Thyroid gland (tissue), 4 donors: ENCODE data around the gene CAPZB. TPM values are rescaled to one million over a fixed set of nuclear protein-coding genes. Genes with fewer than 3 reads are reported as not detected.

Source experiments
- DNase-seq, 2 donors: peaks; one replicate each; pipeline ENCODE4 v3.0.0-alpha.2; 2019
- H3K27ac ChIP-seq, 3 donors: fragments of 200-600 bp; sonication (generic); 1 replicate in 2 of 3; 2 replicates in 1 of 3; pipeline ENCODE4 v1.5.1; 2016 to 2019; ENCODE audit warnings: mild to moderate bottlenecking in 1 of 3, moderate library complexity in 1 of 3
- H3K27me3 ChIP-seq: fragments of 200-600 bp; sonication (generic); one replicate; pipeline ENCODE4 v1.5.1; 2019
- H3K36me3 ChIP-seq, 2 donors: fragments of 200-600 bp; sonication (generic); one replicate each; pipeline ENCODE4 v1.5.1; 2016 to 2019
- H3K4me1 ChIP-seq, 2 donors: fragments of 200-600 bp; sonication (generic); one replicate each; pipeline ENCODE4 v1.5.1; 2017 to 2019
- H3K4me3 ChIP-seq, 3 donors: fragments of 200-600 bp; sonication (generic); replicated peaks in 1 of 3; 1 replicate in 2 of 3; 2 replicates in 1 of 3; pipeline ENCODE4 v1.5.1; 2016; ENCODE audit warnings: mild to moderate bottlenecking in 1 of 3
- H3K9me3 ChIP-seq: fragments of 200-600 bp; sonication (generic); one replicate; pipeline ENCODE4 v1.5.1; 2017
- CTCF ChIP-seq, 6 experiments: fragments of 200-600 bp in 3 of 6; fragments of 450-650 bp in 3 of 6; sonication (generic) in 3 of 6; IDR thresholded peaks; one replicate each; pipeline ENCODE4 v1.5.1; 2016 to 2019; ENCODE audit warnings: antibody characterized with exemption in 6 of 6, mild to moderate bottlenecking in 2 of 6, inconsistent platforms in 1 of 6, moderate library complexity in 1 of 6
- POLR2A ChIP-seq, 2 donors: fragments of 450-650 bp; IDR thresholded peaks; one replicate each; pipeline ENCODE4 v1.6.1; 2017; ENCODE audit warnings: antibody characterized with exemption in 2 of 2, mild to moderate bottlenecking in 2 of 2, moderate library complexity in 1 of 2
- WGBS, 2 donors: methylation state at CpG; one replicate each; pipeline ENCODE4 v1.1.5; 2017; 5-methylcytosine and 5-hydroxymethylcytosine counted together
- intact Hi-C: fragments of 100-400 bp; cut with DNase I; formaldehyde crosslinking; loops from one replicate; pipeline ENCODE4 v1.15.1; 2023
- total RNA-seq, 4 donors: library from RNA; depleted of rRNA; stranded (reverse); fragments of >200 nt; gene quantifications; one replicate each; pipeline ENCODE4 v1.2.3, GENCODE V29; 2016

CAPZB gene
- total RNA-seq, 4 donors from 2014 or later: 75.4 to 116 (median 93.1) TPM

- peak; percentile 80 to 82 for DNase-seq
- Histone ChIP-seq H3K4me3 (no peak overlapping the region), H3K9me3 (no peaks in the 10 kb centered on the region), H3K27me3 (no peaks in the 10 kb centered on the region), H3K27ac (peak overlapping the region; percentile 64 to 78 (median 74)), H3K36me3 (no peaks in the 10 kb centered on the region), H3K4me1 (peaks cover 77 to 96% of the 10 kb centered on the region in 2 donors)
- WGBS, 2 donors: 53 to 56% methylated on average over 8 of the region's 8 CpGs
- TF ChIP-seq CTCF (IDR thresholded peaks at IDR 0.05) (no peak), POLR2A (IDR thresholded peaks at IDR 0.05) (no peak)
- intact Hi-C loops: no loop called here
Measured at GRCh38 chr1:19436716-19437476, 48.4 kb downstream of the CAPZB start.

GRCh38 chr1:19435851-19436455, 49.4 kb downstream of the CAPZB start:
- intact Hi-C loops: no loop called here
- Histone ChIP-seq H3K36me3 (no peaks in the 10 kb centered on the region), H3K27me3 (no peaks in the 10 kb centered on the region), H3K27ac (peak overlapping the region; percentile 64 to 78 (median 74)), H3K9me3 (no peaks in the 10 kb centered on the region), H3K4me3 (no peak overlapping the region), H3K4me1 (peaks cover 77 to 92% of the 10 kb centered on the region in 2 donors)
- TF ChIP-seq POLR2A (IDR thresholded peaks at IDR 0.05): no peak
- no peak for TF ChIP-seq CTCF (IDR thresholded peaks at IDR 0.05)
- no peak for DNase-seq
- WGBS, 2 donors: 84 to 89% methylated on average over 13 of the region's 13 CpGs

- Histone ChIP-seq H3K36me3 (no peaks in the 10 kb centered on the region), H3K27me3 (no peaks in the 10 kb centered on the region), H3K4me1 (peaks cover 77 to 92% of the 10 kb centered on the region in 2 donors), H3K9me3 (no peaks in the 10 kb centered on the region), H3K27ac (peak overlapping the region; percentile 46 to 78 (median 53)), H3K4me3 (no peak overlapping the region)
- 47 to 56% methylated on average over 4 of the region's 4 CpGs for WGBS, 2 donors
- no peak for DNase-seq
- TF ChIP-seq CTCF (IDR thresholded peaks at IDR 0.05) (no peak), POLR2A (IDR thresholded peaks at IDR 0.05) (no peak)
- intact Hi-C loops: no loop called here
Measured at GRCh38 chr1:19435181-19435580, 50.2 kb downstream of the CAPZB start.

- no peaks in the 10 kb centered on the region for H3K36me3 ChIP-seq
- no peak for DNase-seq
- intact Hi-C loops: loop anchor here (5.0 kb wide), 1 partner anchor 36 kb away; no protein-coding TSS in a partner anchor
- TF ChIP-seq POLR2A (IDR thresholded peaks at IDR 0.05): no peak
- TF ChIP-seq CTCF (IDR thresholded peaks at IDR 0.05): no peak
- no peaks in the 10 kb centered on the region for H3K27me3 ChIP-seq
- H3K4me3 ChIP-seq: no peak overlapping the region
- H3K27ac ChIP-seq: peak overlapping the region; percentile 46 to 78 (median 53)
- peaks cover 77 to 92% of the 10 kb centered on the region in 2 donors for H3K4me1 ChIP-seq
- no peaks in the 10 kb centered on the region for H3K9me3 ChIP-seq
- 60 to 77% methylated on average over 2 of the region's 2 CpGs for WGBS, 2 donors
Measured at GRCh38 chr1:19433719-19433998, 51.7 kb downstream of the CAPZB start.
